SW 1271 (cell line): ENCODE measurements around the gene WDR5.

Source experiments
- DNase-seq, 2 experiments: peaks; one replicate each; lab custom pipeline; 2025; lab: John Stamatoyannopoulos, UW

Gene WDR5

GRCh38 chr9:134174073-134174449 is 38.2 kb downstream of the WDR5 start:
- DNase-seq = no peak

- DNase-seq = no peak
Observed at GRCh38 chr9:134174526-134175290, 38.8 kb downstream of the WDR5 start.

- DNase-seq = no peak
Observed at GRCh38 chr9:134175291-134175807, 39.5 kb downstream of the WDR5 start.

- DNase-seq = no peak
Observed at GRCh38 chr9:134175808-134176598, 40.1 kb downstream of the WDR5 start.

GRCh38 chr9:134176599-134176968 is 40.7 kb downstream of the WDR5 start:
- no peak for DNase-seq

- DNase-seq = no peak
Observed at GRCh38 chr9:134177186-134177585, 41.3 kb downstream of the WDR5 start.

- DNase-seq = no peak
Observed at GRCh38 chr9:134177624-134178393, 41.9 kb downstream of the WDR5 start.

GRCh38 chr9:134178394-134178767 is 42.5 kb downstream of the WDR5 start:
- no peak for DNase-seq

- no peak for DNase-seq
Observed at GRCh38 chr9:134178768-134179551, 43.1 kb downstream of the WDR5 start.

- no peak for DNase-seq
Observed at GRCh38 chr9:134179595-134179917, 43.7 kb downstream of the WDR5 start.

- no peak for DNase-seq
Observed at GRCh38 chr9:134179918-134180785, 44.3 kb downstream of the WDR5 start.

- DNase-seq = no peak
Observed at GRCh38 chr9:134180786-134181647, 45.1 kb downstream of the WDR5 start.

- DNase-seq = no peak
Observed at GRCh38 chr9:134181648-134182034, 45.8 kb downstream of the WDR5 start.

GRCh38 chr9:134182554-134183085 is 46.7 kb downstream of the WDR5 start:
- no peak for DNase-seq

GRCh38 chr9:134185536-134186011 is 49.7 kb downstream of the WDR5 start:
- no peak for DNase-seq

- DNase-seq = no peak
Observed at GRCh38 chr9:134186471-134187109, 50.7 kb downstream of the WDR5 start.

- no peak for DNase-seq
Observed at GRCh38 chr9:134187110-134187531, 51.2 kb downstream of the WDR5 start.

- no peak for DNase-seq
Observed at GRCh38 chr9:134187891-134188385, 52.1 kb downstream of the WDR5 start.
